HG03103 (cell line): ENCODE data around the gene PKNOX2.

Source experiments
- ATAC-seq: cut with Tn5 transposase; IDR thresholded peaks from one replicate; pipeline ENCODE4 v1.9.1; 2021; ENCODE audit warnings: low read depth; ENCODE audit not compliant: unreplicated experiment

Gene PKNOX2

GRCh38 chr11:125452125-125452470 is 287.5 kb downstream of the PKNOX2 start:
- ATAC-seq, result no peak

- ATAC-seq, result no peak
These were observed 289.5 kb downstream of the PKNOX2 start for GRCh38 chr11:125454047-125454446.

GRCh38 chr11:125455851-125456250 is 291.3 kb downstream of the PKNOX2 start:
- ATAC-seq, result no peak

- ATAC-seq, result no peak
These were observed 293.3 kb downstream of the PKNOX2 start for GRCh38 chr11:125457814-125458343.

GRCh38 chr11:125460275-125460674 is 295.7 kb downstream of the PKNOX2 start:
- no peak for ATAC-seq

GRCh38 chr11:125463590-125464269 is 299.2 kb downstream of the PKNOX2 start:
- no peak for ATAC-seq

GRCh38 chr11:125464270-125464662 is 299.7 kb downstream of the PKNOX2 start:
- ATAC-seq, result no peak

- ATAC-seq, result no peak
These were observed 300.1 kb downstream of the PKNOX2 start for GRCh38 chr11:125464666-125465065.

- ATAC-seq, result no peak
These were observed 300.7 kb downstream of the PKNOX2 start for GRCh38 chr11:125465255-125465654.

GRCh38 chr11:125465701-125466100 is 301.1 kb downstream of the PKNOX2 start:
- ATAC-seq, result no peak

- ATAC-seq, result no peak
These were observed 303.5 kb downstream of the PKNOX2 start for GRCh38 chr11:125468025-125468424.

GRCh38 chr11:125468852-125469251 is 304.3 kb downstream of the PKNOX2 start:
- no peak for ATAC-seq

GRCh38 chr11:125470355-125470754 is 305.8 kb downstream of the PKNOX2 start:
- no peak for ATAC-seq

- no peak for ATAC-seq
These were observed 312.2 kb downstream of the PKNOX2 start for GRCh38 chr11:125476721-125477120.

- ATAC-seq, result no peak
These were observed 314.6 kb downstream of the PKNOX2 start for GRCh38 chr11:125479137-125479536.

GRCh38 chr11:125481531-125481930 is 317.0 kb downstream of the PKNOX2 start:
- no peak for ATAC-seq
